Ishikawa (cell line): ENCODE data around the gene THAP6.

Experiments
- CEBPB ChIP-seq: IDR thresholded peaks from 2 replicates; pipeline ENCODE4 v1.6.1; 2012
- CREB1 ChIP-seq: IDR thresholded peaks from 2 replicates; pipeline ENCODE4 v1.6.1; 2012; ENCODE audit warnings: low read depth
- EGR1 ChIP-seq: IDR thresholded peaks from 2 replicates; pipeline ENCODE4 v1.6.1; 2012
- EP300 ChIP-seq: IDR thresholded peaks from 2 replicates; pipeline ENCODE4 v1.6.1; 2012; ENCODE audit warnings: borderline replicate concordance
- FOXM1 ChIP-seq: IDR thresholded peaks from 2 replicates; pipeline ENCODE4 v1.6.1; 2012; ENCODE audit warnings: low read depth, borderline replicate concordance
- MAX ChIP-seq: IDR thresholded peaks from 2 replicates; pipeline ENCODE4 v1.6.1; 2012
- NFIC ChIP-seq: IDR thresholded peaks from 2 replicates; pipeline ENCODE4 v1.6.1; 2012
- RAD21 ChIP-seq: IDR thresholded peaks from 2 replicates; pipeline ENCODE4 v1.6.1; 2012; ENCODE audit warnings: low read depth
- REST ChIP-seq: IDR thresholded peaks from 2 replicates; pipeline ENCODE4 v1.6.1; 2012; ENCODE audit warnings: low read depth, mild to moderate bottlenecking
- TAF1 ChIP-seq: IDR thresholded peaks from 2 replicates; pipeline ENCODE4 v1.6.1; 2012; ENCODE audit warnings: low read depth, mild to moderate bottlenecking
- TCF12 ChIP-seq: IDR thresholded peaks from 2 replicates; pipeline ENCODE4 v1.6.1; 2012; ENCODE audit warnings: low read depth
- TEAD4 ChIP-seq: IDR thresholded peaks from 2 replicates; pipeline ENCODE4 v1.6.1; 2012
- USF1 ChIP-seq: IDR thresholded peaks from 2 replicates; pipeline ENCODE4 v1.6.1; 2012
- YY1 ChIP-seq: IDR thresholded peaks from 2 replicates; pipeline ENCODE4 v1.6.1; 2012; ENCODE audit warnings: low read depth
- ZBTB7A ChIP-seq: IDR thresholded peaks from 2 replicates; pipeline ENCODE4 v1.6.1; 2012; ENCODE audit warnings: low read depth

Gene THAP6

GRCh38 chr4:75555294-75556164 lies 41.3 kb downstream of the THAP6 start, which contains the start of gene ODAPH:
ODAPH (plus strand) TSS chr4:75556066; CDS start chr4:75556083, 17 bp downstream.
- no peak for TF ChIP-seq NFIC
- no peak for TF ChIP-seq RAD21
- no peak for TF ChIP-seq TCF12
- TF ChIP-seq FOXM1, result no peak
- TF ChIP-seq USF1, result no peak
- no peak for TF ChIP-seq YY1
- no peak for TF ChIP-seq CREB1
- no peak for TF ChIP-seq TAF1
- no peak for TF ChIP-seq REST
- no peak for TF ChIP-seq MAX

GRCh38 chr4:75557696-75558095 lies 43.4 kb downstream of the THAP6 start:
- TF ChIP-seq YY1 (no peak), TAF1 (no peak), MAX (no peak), EP300 (no peak), TCF12 (no peak), REST (no peak), ZBTB7A (no peak), USF1 (no peak), FOXM1 (no peak), TEAD4 (no peak), NFIC (no peak), CREB1 (no peak), RAD21 (no peak), EGR1 (no peak), CEBPB (no peak)

GRCh38 chr4:75561789-75562188 lies 47.5 kb downstream of the THAP6 start:
- TF ChIP-seq RAD21, result no peak
- no peak for TF ChIP-seq CREB1
- TF ChIP-seq NFIC, result no peak
- TF ChIP-seq TAF1, result no peak
- TF ChIP-seq YY1, result no peak
- TF ChIP-seq TEAD4, result peak; percentile 95
- no peak for TF ChIP-seq MAX
- no peak for TF ChIP-seq CEBPB
- TF ChIP-seq EP300, result 0 out of 2 replicates have a peak, but pooled peaks have one; percentile 45

GRCh38 chr4:75564023-75564422 lies 49.8 kb downstream of the THAP6 start:
- TF ChIP-seq YY1, result no peak
- no peak for TF ChIP-seq USF1
- TF ChIP-seq MAX, result no peak
- TF ChIP-seq ZBTB7A, result no peak
- TF ChIP-seq EP300, result no peak
- no peak for TF ChIP-seq NFIC
- TF ChIP-seq CREB1, result no peak
- no peak for TF ChIP-seq CEBPB
- TF ChIP-seq EGR1, result no peak
- no peak for TF ChIP-seq REST
- no peak for TF ChIP-seq FOXM1
- TF ChIP-seq TAF1, result no peak
